Astrocyte of the cerebellum (primary cell): ENCODE measurements around the gene NGDN.

ENCODE experiments used
- DNase-seq: peaks from one replicate; pipeline ENCODE4 v3.0.0-alpha.2; 2011; ENCODE audit warnings: low read depth
- H3K4me3 ChIP-seq: 2 replicates; pipeline ENCODE4 v1.5.1; 2011; ENCODE audit warnings: mild to moderate bottlenecking, low read depth, low read length, moderate library complexity
- CTCF ChIP-seq: IDR thresholded peaks from 2 replicates; pipeline ENCODE4 v1.5.1; 2012; ENCODE audit warnings: low read length, low read depth, moderate library complexity, mild to moderate bottlenecking; ENCODE audit errors: missing control alignments
- in situ Hi-C: cut with HindIII; loops from 2 replicates; pipeline ENCODE4 v1.10.0; 2017; ENCODE audit warnings: low sequenced_read_pairs

Gene NGDN

DNA sequence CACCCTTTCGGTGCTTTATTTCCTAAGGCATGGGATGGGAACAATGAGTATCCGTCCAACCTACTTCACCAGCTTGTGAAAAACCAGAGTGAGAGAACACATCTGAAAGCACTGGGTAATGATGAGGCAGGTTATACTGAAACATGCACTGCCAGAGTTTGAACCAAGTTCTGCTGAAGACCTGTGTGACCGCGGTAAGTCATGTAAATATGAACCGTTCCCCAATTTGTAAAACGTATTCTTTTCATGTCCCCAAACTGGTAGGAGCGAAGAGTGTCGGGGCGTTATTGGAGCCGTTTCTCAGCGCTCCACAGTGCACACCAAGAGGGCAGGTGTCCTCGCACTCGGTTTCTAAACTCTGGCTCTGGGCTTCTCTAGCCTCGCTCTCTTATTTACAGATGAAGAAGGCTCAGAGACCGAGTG lies 788 bp upstream of the NGDN start:
- H3K4me3 ChIP-seq, result peak overlapping the region; percentile 39
- in situ Hi-C loops, result no loop called here
- DNase-seq, result no peak
- TF ChIP-seq CTCF, result no peak

DNA sequence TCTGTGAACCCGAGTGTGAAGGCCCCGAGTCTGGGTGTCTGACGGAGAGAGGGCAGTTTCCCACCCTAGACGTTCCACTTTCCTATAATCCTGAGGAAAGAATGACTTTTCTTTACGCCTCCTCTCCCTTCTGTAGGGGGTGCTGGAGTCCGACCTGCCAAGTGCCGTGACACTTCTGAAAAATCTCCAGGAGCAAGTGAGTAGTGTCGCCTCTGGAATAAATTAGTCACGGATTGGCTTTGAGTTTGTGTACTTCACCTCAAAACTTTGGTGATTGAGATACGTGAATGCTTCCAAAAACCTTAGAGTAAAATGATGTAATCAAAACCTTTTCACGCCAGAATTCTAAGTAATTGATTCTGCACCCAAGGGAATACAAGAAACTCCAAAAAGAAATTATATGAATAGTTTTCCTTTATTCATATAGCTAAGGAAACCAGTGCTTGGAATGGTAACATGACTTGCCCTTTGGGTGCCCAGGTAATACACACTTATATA lies 452 bp downstream of the NGDN start:
- H3K4me3 ChIP-seq, result peak overlapping the region; percentile 96
- no peak for TF ChIP-seq CTCF
- in situ Hi-C loops, result no loop called here
- DNase-seq, result no peak

- H3K4me3 ChIP-seq, result no peak overlapping the region
- in situ Hi-C loops, result no loop called here
- no peak for TF ChIP-seq CTCF
- DNase-seq, result no peak
Observed at GRCh38 chr14:23470947-23471346, 1.4 kb downstream of the NGDN start.

- in situ Hi-C loops, result no loop called here
- peak; percentile 50 for DNase-seq
- no peak overlapping the region for H3K4me3 ChIP-seq
- peak; percentile 63 for TF ChIP-seq CTCF
Observed at GRCh38 chr14:23478109-23478759, 8.7 kb downstream of the NGDN start.

DNA sequence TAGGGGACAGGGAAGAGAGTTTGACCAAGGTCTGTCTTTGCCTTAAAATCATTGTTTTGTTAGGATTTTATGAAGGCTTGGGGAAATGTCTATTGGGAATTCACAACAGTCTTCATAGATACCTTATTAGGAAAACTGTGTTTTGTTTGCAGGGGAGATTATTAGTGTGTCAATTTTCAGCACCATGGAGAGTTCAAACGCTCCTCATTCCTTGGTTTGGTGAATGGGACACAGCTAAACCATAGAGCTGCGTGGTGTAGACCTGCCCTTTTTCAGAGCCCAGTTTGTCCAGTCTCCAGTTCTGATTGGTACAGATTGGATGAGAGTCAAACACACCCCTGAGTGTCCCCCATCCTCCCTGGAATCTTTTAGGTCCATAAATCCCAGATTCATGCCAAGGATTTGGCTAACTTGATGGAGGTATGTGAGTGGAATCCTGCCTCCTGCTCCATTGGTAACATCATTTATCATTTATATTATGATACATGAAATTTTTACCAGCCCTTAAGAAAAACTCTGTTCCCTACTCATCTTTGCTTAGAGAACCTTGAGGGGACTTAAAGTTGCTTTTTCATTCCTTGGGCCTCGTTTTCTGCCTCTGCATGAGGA lies 12.0 kb downstream of the NGDN start:
- in situ Hi-C loops, result no loop called here
- no peak for DNase-seq
- TF ChIP-seq CTCF, result no peak
- H3K4me3 ChIP-seq, result no peak overlapping the region

DNA sequence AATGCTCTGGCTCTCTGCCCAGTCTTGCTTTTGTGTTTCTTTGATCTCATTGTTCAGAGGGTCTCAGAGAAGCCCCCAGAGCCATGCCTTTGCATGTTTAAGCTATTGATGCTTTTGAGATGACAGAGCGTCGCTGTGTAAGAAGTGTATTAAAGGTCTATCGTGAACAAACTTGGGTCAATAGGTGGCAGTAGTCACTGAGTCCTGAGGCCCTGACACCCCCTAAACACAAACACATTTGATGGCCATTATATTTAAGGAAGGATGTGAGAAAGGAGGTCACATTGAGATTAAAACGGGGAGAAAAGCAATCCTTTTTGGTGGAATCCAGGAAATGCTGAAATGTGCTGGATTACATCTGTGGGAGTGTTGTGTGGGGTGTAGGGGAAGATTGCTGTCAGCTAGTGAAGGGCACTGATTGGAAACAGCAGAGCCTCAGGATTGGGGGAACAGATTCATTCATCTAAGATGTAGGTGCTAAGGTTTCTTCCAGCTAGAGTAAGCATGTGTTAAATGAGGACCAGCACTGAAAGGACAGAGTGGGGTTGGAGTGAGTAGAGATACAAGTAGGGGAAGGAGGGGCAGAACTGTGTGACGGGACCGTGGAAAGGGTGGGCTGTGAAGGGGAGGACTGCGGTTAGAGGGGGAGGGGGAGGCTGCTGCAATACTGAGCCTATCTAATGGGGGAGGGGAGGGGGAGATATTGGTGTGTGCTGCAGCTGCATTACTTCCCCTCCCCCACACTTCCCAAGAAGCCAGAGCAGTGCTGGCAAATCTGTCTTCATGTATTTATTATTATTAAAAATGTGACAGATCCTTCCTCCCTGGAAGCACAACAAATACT lies 12.7 kb downstream of the NGDN start:
- in situ Hi-C loops, result no loop called here
- DNase-seq, result no peak
- TF ChIP-seq CTCF, result no peak
- H3K4me3 ChIP-seq, result no peak overlapping the region
